Middle frontal gyrus (tissue), 1 donor: ENCODE measurements around the gene ZG16.

Experiments
- DNase-seq: peaks from one replicate; pipeline ENCODE4 v3.0.0-alpha.2; 2015; ENCODE audit warnings: low spot score; ENCODE audit errors: extremely low spot score

The ZG16 gene

DNA sequence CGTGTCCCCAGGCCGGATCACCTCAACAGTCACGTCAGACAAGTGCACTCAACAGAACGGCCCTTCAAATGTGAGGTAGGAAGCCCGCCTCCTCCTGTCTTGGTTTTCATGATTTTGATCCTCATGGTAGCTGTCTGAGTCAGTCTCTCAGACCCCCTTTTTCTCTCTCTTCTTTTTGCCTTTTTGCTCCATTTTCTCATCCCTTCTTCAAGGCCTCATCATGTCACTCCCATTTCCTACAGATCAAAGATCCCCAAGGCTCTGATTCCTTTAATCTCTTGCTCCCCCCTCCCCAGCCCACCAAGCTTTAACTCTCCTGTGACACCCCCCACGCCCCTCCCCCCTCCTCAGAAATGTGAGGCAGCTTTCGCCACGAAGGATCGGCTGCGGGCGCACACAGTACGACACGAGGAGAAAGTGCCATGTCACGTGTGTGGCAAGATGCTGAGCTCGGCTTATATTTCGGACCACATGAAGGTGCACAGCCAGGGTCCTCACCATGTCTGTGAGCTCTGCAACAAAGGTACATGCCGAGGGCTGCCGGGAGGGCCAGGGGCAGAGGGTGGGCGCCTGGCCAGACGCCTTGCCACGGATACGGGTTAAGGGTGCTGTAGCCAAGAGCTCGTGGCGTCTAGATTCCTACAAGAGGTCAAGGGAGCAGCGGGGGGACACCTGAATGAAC is 30.3 kb downstream of the ZG16 start:
- no peak for DNase-seq

GRCh38 chr16:29809031-29809747 is 31.1 kb downstream of the ZG16 start:
- DNase-seq = no peak

DNA sequence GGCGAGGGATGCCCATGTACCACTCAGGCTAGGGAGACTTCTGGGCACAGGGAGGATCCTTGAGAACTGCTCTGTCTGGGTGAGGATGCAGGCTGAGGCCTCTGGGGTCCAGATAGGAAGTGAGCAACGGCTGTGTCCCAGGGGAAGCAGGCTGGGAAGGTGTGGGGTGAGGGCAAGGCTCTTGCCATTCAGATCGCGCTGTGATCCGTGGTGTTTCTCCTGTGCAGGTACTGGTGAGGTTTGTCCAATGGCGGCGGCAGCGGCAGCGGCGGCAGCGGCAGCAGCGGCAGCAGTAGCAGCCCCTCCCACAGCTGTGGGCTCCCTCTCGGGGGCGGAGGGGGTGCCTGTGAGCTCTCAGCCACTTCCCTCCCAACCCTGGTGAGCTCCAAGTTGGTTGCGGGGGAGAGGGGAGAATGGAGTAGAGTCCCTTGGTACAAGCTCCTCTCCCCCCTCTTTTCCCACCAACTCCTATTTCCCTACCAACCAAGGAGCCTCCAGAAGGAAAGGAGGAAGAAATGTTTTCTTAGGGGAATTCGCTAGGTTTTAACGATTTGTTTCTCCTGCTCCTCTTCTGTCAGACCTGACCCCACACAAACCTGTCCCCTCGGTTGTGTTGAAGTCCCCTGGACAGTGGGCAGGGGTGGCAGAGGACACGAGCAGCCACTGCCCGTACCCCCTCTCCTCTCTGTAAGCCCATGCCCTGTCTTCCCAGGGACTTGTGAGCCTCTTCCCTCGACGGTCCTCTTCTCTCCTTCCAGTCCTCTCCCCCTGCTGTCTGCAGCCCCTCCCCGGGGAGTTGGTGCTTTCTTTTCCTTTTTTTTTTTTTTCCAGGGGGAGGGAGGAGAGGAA is 32.0 kb downstream of the ZG16 start:
- no peak for DNase-seq

- no peak for DNase-seq
Measured at GRCh38 chr16:29810699-29811169, 32.7 kb downstream of the ZG16 start.

GRCh38 chr16:29811170-29811895 is 33.3 kb downstream of the ZG16 start:
- peak; percentile 79 for DNase-seq

DNA sequence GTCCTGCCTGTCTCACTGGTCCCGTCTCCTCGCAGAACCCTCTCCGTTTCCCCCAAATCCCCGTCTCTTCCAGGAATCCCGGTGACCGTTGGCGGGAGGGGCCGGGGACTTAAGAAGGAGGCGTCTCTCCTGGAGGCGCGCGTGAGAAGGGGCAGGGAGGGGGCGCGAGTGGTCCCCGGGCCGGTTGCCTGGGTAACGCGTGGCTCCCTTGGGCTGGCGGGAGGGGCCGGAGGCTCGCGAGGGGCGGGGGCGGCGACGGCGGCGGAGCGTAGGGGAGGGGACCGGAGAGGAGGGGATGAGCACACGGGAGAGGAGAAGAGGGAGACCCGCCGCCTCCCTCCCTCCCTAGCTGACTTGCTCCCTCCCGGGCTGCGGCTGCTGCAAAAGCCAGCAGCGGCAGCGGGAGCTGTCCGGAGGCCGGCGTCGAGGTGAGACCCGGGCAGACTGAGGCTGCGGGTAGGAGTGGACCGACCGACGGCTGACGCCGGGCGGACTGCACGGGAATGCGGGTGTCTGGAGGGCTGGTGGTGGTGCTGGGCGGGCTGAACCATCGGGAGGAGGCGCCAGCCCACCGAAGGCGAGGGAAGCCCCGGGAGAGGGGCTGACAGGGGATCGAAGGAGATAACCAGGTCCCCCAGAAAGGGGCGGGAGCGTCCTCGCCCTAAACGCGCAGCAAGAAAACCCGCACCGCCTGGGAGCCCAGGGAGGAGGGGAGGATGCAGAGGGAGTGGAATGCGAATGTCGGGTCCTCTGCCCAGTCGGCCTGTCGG is 34.0 kb downstream of the ZG16 start, which contains the start of gene PRRT2:
Gene PRRT2, plus strand, starts transcription at position 298 of the 770 bp plus-strand sequence. CDS start 862 bp downstream, outside the sequence.
- peak; percentile 47 for DNase-seq

GRCh38 chr16:29812754-29813643 is 34.9 kb downstream of the ZG16 start:
- DNase-seq = no peak

DNA sequence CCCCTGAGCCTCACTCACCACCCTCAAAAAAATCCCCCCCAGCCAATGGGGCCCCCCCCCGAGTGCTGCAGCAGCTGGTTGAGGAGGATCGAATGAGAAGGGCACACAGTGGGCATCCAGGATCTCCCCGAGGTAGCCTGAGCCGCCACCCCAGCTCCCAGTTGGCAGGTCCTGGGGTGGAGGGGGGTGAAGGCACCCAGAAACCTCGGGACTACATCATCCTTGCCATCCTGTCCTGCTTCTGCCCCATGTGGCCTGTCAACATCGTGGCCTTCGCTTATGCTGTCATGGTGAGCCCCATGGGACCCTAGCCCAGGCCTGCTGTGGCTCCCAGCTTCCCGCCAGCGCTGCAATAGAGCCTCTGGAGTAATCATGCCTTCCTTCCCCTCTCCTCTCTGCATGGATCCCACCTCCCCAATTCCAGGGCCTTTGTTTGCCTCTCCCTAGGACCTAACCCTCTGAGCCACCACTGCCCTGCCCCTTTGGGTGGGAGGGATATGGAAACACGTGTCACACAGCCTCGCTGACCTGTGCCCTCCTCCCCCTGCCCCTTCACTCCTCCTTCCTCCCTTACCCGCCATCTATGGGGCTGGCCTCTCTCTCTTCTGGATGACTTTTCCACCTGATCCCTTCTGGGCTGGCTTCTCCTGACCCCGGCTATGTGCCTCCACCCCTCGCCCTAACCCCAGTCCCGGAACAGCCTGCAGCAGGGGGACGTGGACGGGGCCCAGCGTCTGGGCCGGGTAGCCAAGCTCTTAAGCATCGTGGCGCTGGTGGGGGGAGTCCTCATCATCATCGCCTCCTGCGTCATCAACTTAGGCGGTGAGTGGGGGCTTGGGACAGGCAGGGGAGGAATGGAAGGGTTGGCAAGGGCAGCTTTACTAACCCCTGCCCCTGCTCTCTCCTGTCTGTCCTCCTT is 35.8 kb downstream of the ZG16 start:
- DNase-seq = no peak

GRCh38 chr16:29814592-29814991 is 36.5 kb downstream of the ZG16 start:
- no peak for DNase-seq

- DNase-seq = no peak
Measured at GRCh38 chr16:29815032-29815721, 37.1 kb downstream of the ZG16 start.

DNA sequence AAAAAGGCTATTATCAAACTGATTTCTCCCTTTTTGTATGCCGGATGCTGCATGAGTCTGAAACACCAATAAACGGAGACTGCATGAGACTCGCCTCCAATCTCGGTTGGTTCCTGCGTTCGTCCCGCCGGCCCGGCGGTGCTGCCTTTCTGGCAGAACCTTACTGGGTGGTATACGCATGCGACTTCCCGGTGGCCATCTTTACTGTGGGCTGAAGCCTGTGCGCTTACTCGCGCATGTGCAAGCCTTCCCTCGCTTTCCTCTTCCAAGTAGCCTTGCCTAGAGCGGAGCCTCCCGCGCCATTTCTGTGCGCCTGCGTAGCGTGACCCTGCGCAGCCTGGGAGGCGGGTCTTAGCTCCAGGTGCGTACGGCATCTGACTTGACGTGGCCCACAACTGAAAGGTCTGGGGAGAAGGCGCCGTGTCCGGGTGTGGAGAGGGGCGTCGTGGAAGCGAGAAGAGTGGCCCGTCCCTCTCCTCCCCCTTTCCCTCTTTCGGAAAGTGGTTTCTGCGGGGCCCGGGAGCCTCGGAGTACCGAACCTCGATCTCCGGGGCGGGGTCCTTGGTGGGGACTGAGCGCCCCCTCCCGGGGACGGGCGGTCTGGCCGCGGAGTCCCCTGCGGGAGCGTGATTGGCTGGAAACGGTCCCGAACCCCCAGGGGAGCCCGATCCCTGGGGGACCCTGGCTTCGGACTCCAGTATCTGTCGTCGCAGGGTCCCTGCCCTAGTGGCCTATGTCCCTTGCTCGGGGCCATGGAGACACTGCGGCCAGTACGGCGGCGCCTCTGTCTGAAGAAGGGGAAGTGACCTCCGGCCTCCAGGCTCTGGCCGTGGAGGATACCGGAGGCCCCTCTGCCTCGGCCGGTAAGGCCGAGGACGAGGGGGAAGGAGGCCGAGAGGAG is 38.0 kb downstream of the ZG16 start, which contains the start of gene PAGR1:
Gene PAGR1, plus strand, starts transcription at position 360 of the 901 bp plus-strand sequence. Its CDS starts 374 bp downstream, at position 734.
- DNase-seq = peak; percentile 97

GRCh38 chr16:29816694-29817441 is 38.8 kb downstream of the ZG16 start:
- DNase-seq = no peak

- no peak for DNase-seq
Measured at GRCh38 chr16:29818082-29818481, 40.0 kb downstream of the ZG16 start.

- no peak for DNase-seq
Measured at GRCh38 chr16:29819506-29819905, 41.5 kb downstream of the ZG16 start.

- no peak for DNase-seq
Measured at GRCh38 chr16:29820271-29820701, 42.2 kb downstream of the ZG16 start, which contains the start of gene MVP. MVP (plus strand) TSS chr16:29820462; CDS start chr16:29830550, 10,088 bp downstream.
